IMR-90 (cell line): ENCODE measurements around the gene SLC38A9. TPM values are rescaled to one million over a fixed set of nuclear protein-coding genes. Genes with fewer than 3 reads are reported as not detected.

Experiments used
- ATAC-seq: fragments of 200-7000 bp; cut with Tn5 transposase; 2 replicates; pipeline ENCODE4 v1.9.1; 2020; ENCODE audit warnings: low read depth, mild to moderate bottlenecking, moderate library complexity
- BruUV-seq: library from RNA; stranded (reverse); fragments of 400-500 nt; replicated peaks from 2 replicates; lab custom pipeline; 2021; lab: Mats Ljungman, UMichigan
- CTCF ChIA-PET: fragments of 300-600 bp; formaldehyde crosslinking; extraction: SDS; loops from one replicate; lab custom pipeline; 2021; ENCODE audit warnings: antibody characterized with exemption; lab: Yijun Ruan, JAX
- POLR2A ChIA-PET: fragments of 300-600 bp; sonication (Branson Sonifier 250); formaldehyde crosslinking; loops from one replicate; lab custom pipeline; 2022; ENCODE audit warnings: antibody characterized with exemption; ENCODE audit not compliant: unreplicated experiment; lab: Charles Lee
- DNase-seq: peaks from one replicate; pipeline ENCODE4 v3.0.0; 2013
- H2AFZ ChIP-seq: replicated peaks from 2 replicates; pipeline ENCODE3; 2013; ENCODE audit warnings: low read length, mild to moderate bottlenecking; ENCODE audit not compliant: poor library complexity
- H2AK5ac ChIP-seq: 2 replicates; pipeline ENCODE4 v1.6.1; 2013; ENCODE audit warnings: low read depth, low read length, inconsistent platforms
- H2AK9ac ChIP-seq: replicated peaks from 2 replicates; pipeline ENCODE3; 2013; ENCODE audit warnings: mild to moderate bottlenecking, low read depth, low read length, moderate library complexity; ENCODE audit not compliant: poor library complexity
- H2BK120ac ChIP-seq: 2 replicates; pipeline ENCODE4 v1.6.1; 2013; ENCODE audit warnings: low read depth, low read length, inconsistent platforms
- H2BK15ac ChIP-seq: 3 replicates; pipeline ENCODE4 v1.6.1; 2013; ENCODE audit warnings: low read depth, low read length, inconsistent platforms
- H2BK20ac ChIP-seq: 2 replicates; pipeline ENCODE4 v1.6.1; 2013; ENCODE audit warnings: low read depth, mild to moderate bottlenecking, inconsistent platforms, low read length, moderate library complexity
- H2BK5ac ChIP-seq: 2 replicates; pipeline ENCODE4 v1.6.1; 2013; ENCODE audit warnings: mild to moderate bottlenecking, low read depth, low read length, inconsistent platforms; ENCODE audit not compliant: poor library complexity, severe bottlenecking
- H3K14ac ChIP-seq: replicated peaks from 2 replicates; pipeline ENCODE4 v1.6.1; 2013; ENCODE audit warnings: low read depth, low read length, inconsistent platforms
- H3K18ac ChIP-seq: 2 replicates; pipeline ENCODE4 v1.6.1; 2013; ENCODE audit warnings: low read depth, low read length, control low read depth
- H3K23ac ChIP-seq: 2 replicates; pipeline ENCODE4 v1.6.1; 2013; ENCODE audit warnings: low read depth, low read length, inconsistent platforms
- H3K27ac ChIP-seq: 2 replicates; pipeline ENCODE4 v1.5.1; 2013; ENCODE audit warnings: mild to moderate bottlenecking, control low read depth, low read length; ENCODE audit not compliant: insufficient read depth
- H3K27me3 ChIP-seq: 2 replicates; pipeline ENCODE4 v1.6.1; 2013; ENCODE audit warnings: low read length; ENCODE audit not compliant: control insufficient read depth, insufficient read depth
- H3K36me3 ChIP-seq: 2 replicates; pipeline ENCODE4 v1.6.1; 2013; ENCODE audit warnings: low read length, mixed read lengths; ENCODE audit not compliant: control insufficient read depth, insufficient read depth
- H3K4ac ChIP-seq: 2 replicates; pipeline ENCODE4 v1.6.1; 2013; ENCODE audit warnings: low read depth, low read length, inconsistent platforms
- H3K4me1 ChIP-seq: 2 replicates; pipeline ENCODE4 v1.6.1; 2013; ENCODE audit warnings: low read length, mixed read lengths; ENCODE audit not compliant: control insufficient read depth, insufficient read depth
- H3K4me2 ChIP-seq: 2 replicates; pipeline ENCODE4 v1.6.1; 2013; ENCODE audit warnings: low read depth, mild to moderate bottlenecking, control low read depth, low read length, moderate library complexity
- H3K4me3 ChIP-seq: 2 replicates; pipeline ENCODE4 v1.5.1; 2013; ENCODE audit warnings: low read depth, mild to moderate bottlenecking, control low read depth, low read length, moderate library complexity; ENCODE audit not compliant: insufficient read depth
- H3K56ac ChIP-seq: 2 replicates; pipeline ENCODE4 v1.6.1; 2013; ENCODE audit warnings: low read length, inconsistent platforms; ENCODE audit not compliant: insufficient read depth; ENCODE audit errors: extremely low read depth
- H3K79me1 ChIP-seq, 2 experiments: 2 replicates each; pipeline ENCODE4 v1.6.1; 2013; ENCODE audit warnings: low read length in 2 of 2, inconsistent platforms in 1 of 2, low read depth in 1 of 2
- H3K9ac ChIP-seq: 2 replicates; pipeline ENCODE4 v1.6.1; 2013; ENCODE audit warnings: low read depth, low read length, control low read depth
- H3K9me1 ChIP-seq: 2 replicates; pipeline ENCODE4 v1.6.1; 2013; ENCODE audit warnings: low read length, inconsistent platforms; ENCODE audit not compliant: insufficient read depth
- H3K9me3 ChIP-seq: 2 replicates; pipeline ENCODE4 v1.6.1; 2013; ENCODE audit warnings: low read length; ENCODE audit not compliant: control insufficient read depth, insufficient read depth
- H4K20me1 ChIP-seq: 2 replicates; pipeline ENCODE4 v1.6.1; 2013; ENCODE audit warnings: low read length, inconsistent platforms; ENCODE audit not compliant: insufficient read depth
- H4K5ac ChIP-seq: 2 replicates; pipeline ENCODE4 v1.6.1; 2013; ENCODE audit warnings: mild to moderate bottlenecking, low read depth, low read length, control low read depth
- H4K8ac ChIP-seq, 2 experiments: 2 replicates each; pipeline ENCODE4 v1.6.1; 2013; ENCODE audit warnings: low read depth in 2 of 2, low read length in 2 of 2, control low read depth in 1 of 2, inconsistent platforms in 1 of 2
- H4K91ac ChIP-seq: 2 replicates; pipeline ENCODE4 v1.6.1; 2013; ENCODE audit warnings: low read depth, low read length, inconsistent platforms; ENCODE audit not compliant: insufficient read depth
- CEBPB ChIP-seq: IDR thresholded peaks from 2 replicates; pipeline ENCODE4 v1.6.1; 2012; ENCODE audit warnings: low read depth, low read length, improper control_type of control experiment
- MAZ ChIP-seq: IDR thresholded peaks from 2 replicates; pipeline ENCODE4 v1.6.1; 2012; ENCODE audit warnings: low read depth, mild to moderate bottlenecking, low read length, improper control_type of control experiment, moderate library complexity, borderline replicate concordance
- MXI1 ChIP-seq: IDR thresholded peaks from 2 replicates; pipeline ENCODE4 v1.6.1; 2012; ENCODE audit warnings: low read depth, mild to moderate bottlenecking, low read length, moderate library complexity, borderline replicate concordance
- NFE2L2 ChIP-seq: fragments of 150-350 bp; IDR thresholded peaks from 2 replicates; pipeline ENCODE4 v1.6.1; 2016; ENCODE audit warnings: low read depth, mild to moderate bottlenecking, low read length
- RAD21 ChIP-seq: IDR thresholded peaks from 2 replicates; pipeline ENCODE4 v1.6.1; 2012; ENCODE audit warnings: low read length, improper control_type of control experiment
- RCOR1 ChIP-seq: IDR thresholded peaks from 2 replicates; pipeline ENCODE4 v1.6.1; 2012; ENCODE audit warnings: mild to moderate bottlenecking, low read length, improper control_type of control experiment; ENCODE audit not compliant: insufficient replicate concordance
- RFX5 ChIP-seq: IDR thresholded peaks from 2 replicates; pipeline ENCODE4 v1.8.0; 2012; ENCODE audit warnings: low read depth, mild to moderate bottlenecking, low read length, moderate library complexity
- SMC3 ChIP-seq: fragments of 150-350 bp; IDR thresholded peaks from 2 replicates; pipeline ENCODE4 v1.6.1; 2016; ENCODE audit warnings: low read depth, mild to moderate bottlenecking, antibody characterized with exemption, low read length, moderate library complexity
- dilution Hi-C: fragments of 300-500 bp; cut with HindIII; formaldehyde crosslinking; loops from one replicate; pipeline ENCODE4 v1.14.3; 2018; ENCODE audit warnings: low sequenced_read_pairs; ENCODE audit not compliant: unreplicated experiment
- in situ Hi-C: fragments of 300-500 bp; cut with MboI; formaldehyde crosslinking; loops from 3 replicates; pipeline ENCODE4 v1.14.3; 2019; ENCODE audit warnings: low sequenced_read_pairs, inconsistent platforms, mixed read lengths
- intact Hi-C: fragments of 100-400 bp; cut with micrococcal nuclease; formaldehyde crosslinking; loops from 2 replicates; pipeline ENCODE4 v1.10.0; 2022
- polyA plus RNA-seq, 3 experiments: library from polyadenylated mRNA; depleted of rRNA; stranded (reverse); fragments of >200 nt; gene quantifications; 2 replicates each; pipeline ENCODE4 v1.2.3, GENCODE V29; 2012; ENCODE audit warnings: low replicate concordance in 1 of 3
- total RNA-seq: library from RNA; depleted of rRNA; stranded (reverse); fragments of >200 nt; gene quantifications from 2 replicates; pipeline ENCODE4 v1.2.3, GENCODE V29; 2012
- TF ChIP-seq, protein P1 (sequence below): conservative IDR thresholded peaks from 2 replicates; pipeline ENCODE4 v1.5.1; 2012; ENCODE audit warnings: mild to moderate bottlenecking, low read depth, low read length, improper control_type of control experiment
- TF ChIP-seq, protein P2 (sequence below): fragments of 150-350 bp; IDR thresholded peaks from 2 replicates; pipeline ENCODE4 v1.6.1; 2017; ENCODE audit warnings: mild to moderate bottlenecking, antibody characterized with exemption, low read length, low read depth

Gene SLC38A9
- total and polyA plus RNA-seq, 2 of the 4 experiments (the other 2 are of a cell fraction), result 10.5 to 24.2 TPM

DNA sequence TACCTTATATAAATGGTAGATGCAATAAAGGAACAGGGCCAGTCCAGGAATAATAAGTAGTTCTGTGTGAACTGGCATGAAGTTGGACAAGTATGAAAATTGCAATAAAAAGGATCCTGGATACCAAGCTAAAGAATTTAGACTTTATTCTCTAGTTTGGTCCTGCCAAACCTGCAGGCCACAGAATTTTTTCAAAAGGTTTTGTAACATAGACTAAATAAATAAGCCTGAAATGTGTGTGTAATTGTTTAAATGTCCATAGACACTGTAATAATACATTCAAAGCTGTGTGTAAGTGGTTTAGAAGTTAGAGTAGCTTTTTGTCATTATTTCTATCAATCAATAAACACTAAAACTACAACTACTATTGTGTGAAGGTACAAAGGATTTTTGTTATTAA is 101.6 kb downstream of the SLC38A9 start:
- TF ChIP-seq, protein P1, sequence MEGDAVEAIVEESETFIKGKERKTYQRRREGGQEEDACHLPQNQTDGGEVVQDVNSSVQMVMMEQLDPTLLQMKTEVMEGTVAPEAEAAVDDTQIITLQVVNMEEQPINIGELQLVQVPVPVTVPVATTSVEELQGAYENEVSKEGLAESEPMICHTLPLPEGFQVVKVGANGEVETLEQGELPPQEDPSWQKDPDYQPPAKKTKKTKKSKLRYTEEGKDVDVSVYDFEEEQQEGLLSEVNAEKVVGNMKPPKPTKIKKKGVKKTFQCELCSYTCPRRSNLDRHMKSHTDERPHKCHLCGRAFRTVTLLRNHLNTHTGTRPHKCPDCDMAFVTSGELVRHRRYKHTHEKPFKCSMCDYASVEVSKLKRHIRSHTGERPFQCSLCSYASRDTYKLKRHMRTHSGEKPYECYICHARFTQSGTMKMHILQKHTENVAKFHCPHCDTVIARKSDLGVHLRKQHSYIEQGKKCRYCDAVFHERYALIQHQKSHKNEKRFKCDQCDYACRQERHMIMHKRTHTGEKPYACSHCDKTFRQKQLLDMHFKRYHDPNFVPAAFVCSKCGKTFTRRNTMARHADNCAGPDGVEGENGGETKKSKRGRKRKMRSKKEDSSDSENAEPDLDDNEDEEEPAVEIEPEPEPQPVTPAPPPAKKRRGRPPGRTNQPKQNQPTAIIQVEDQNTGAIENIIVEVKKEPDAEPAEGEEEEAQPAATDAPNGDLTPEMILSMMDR, result no peak
- TF ChIP-seq MXI1 (no peak), SMC3 (no peak), NFE2L2 (no peak), MAZ (no peak), RFX5 (no peak), CEBPB (no peak), RCOR1 (no peak), RAD21 (no peak)
- TF ChIP-seq, protein P2, sequence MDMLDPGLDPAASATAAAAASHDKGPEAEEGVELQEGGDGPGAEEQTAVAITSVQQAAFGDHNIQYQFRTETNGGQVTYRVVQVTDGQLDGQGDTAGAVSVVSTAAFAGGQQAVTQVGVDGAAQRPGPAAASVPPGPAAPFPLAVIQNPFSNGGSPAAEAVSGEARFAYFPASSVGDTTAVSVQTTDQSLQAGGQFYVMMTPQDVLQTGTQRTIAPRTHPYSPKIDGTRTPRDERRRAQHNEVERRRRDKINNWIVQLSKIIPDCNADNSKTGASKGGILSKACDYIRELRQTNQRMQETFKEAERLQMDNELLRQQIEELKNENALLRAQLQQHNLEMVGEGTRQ, result no peak
- no peak overlapping the region for H2BK120ac ChIP-seq
- H4K20me1 ChIP-seq, result no peaks in the 10 kb centered on the region
- H3K27ac ChIP-seq, result no peak overlapping the region
- no peak overlapping the region for H4K91ac ChIP-seq
- intact Hi-C loops (no loop called here), in situ Hi-C loops (no loop called here), dilution Hi-C loops (no loop called here)
- H3K36me3 ChIP-seq, result no peaks in the 10 kb centered on the region
- no peak overlapping the region for H4K8ac ChIP-seq
- ChIA-PET POLR2A (no interaction called here), CTCF (no interaction called here)
- H3K9me3 ChIP-seq, result no peaks in the 10 kb centered on the region
- no peak overlapping the region; the same call in 1 of the 2 replicates for H4K5ac ChIP-seq
- no peak overlapping the region for H2AK9ac ChIP-seq
- no peak overlapping the region for H2AFZ ChIP-seq
- H3K9me1 ChIP-seq, result no peaks in the 10 kb centered on the region
- H3K9ac ChIP-seq, result no peak overlapping the region
- no peak for DNase-seq
- no peaks in the 10 kb centered on the region for H3K27me3 ChIP-seq
- no peaks in the 10 kb centered on the region for H3K79me1 ChIP-seq
- no peak overlapping the region for H2AK5ac ChIP-seq
- H2BK5ac ChIP-seq, result no peak overlapping the region
- no peak for ATAC-seq
- no peak overlapping the region for H3K4me2 ChIP-seq
- no peak overlapping the region for H2BK15ac ChIP-seq
- BruUV-seq, result no TSS peak
- no peak overlapping the region for H3K18ac ChIP-seq
- H3K56ac ChIP-seq, result no peak overlapping the region
- H3K4me3 ChIP-seq, result no peak overlapping the region
- H3K23ac ChIP-seq, result no peak overlapping the region
- no peak overlapping the region for H3K14ac ChIP-seq
- H2BK20ac ChIP-seq, result no peak overlapping the region
- no peaks in the 10 kb centered on the region for H3K4me1 ChIP-seq
- no peak overlapping the region for H3K4ac ChIP-seq
